HG03103 (cell line): ENCODE measurements around the gene LRRC7.
"Not testable (repeated sequence)": the region's sequence is repeated elsewhere in the genome, so short reads cannot be mapped to it uniquely, and the experiment has no call there.

Source experiments
- ATAC-seq: cut with Tn5 transposase; IDR thresholded peaks from one replicate; pipeline ENCODE4 v1.9.1; 2021; ENCODE audit warnings: low read depth; ENCODE audit not compliant: unreplicated experiment

Gene LRRC7

GRCh38 chr1:70024272-70024671 is 456.6 kb downstream of the LRRC7 start:
- ATAC-seq: no peak

- no peak for ATAC-seq
Observed at GRCh38 chr1:70025052-70025451, 457.3 kb downstream of the LRRC7 start.

- ATAC-seq: no peak
Observed at GRCh38 chr1:70025846-70026245, 458.1 kb downstream of the LRRC7 start.

- ATAC-seq: peak; percentile 69
Observed at GRCh38 chr1:70033266-70033873, 465.6 kb downstream of the LRRC7 start.

GRCh38 chr1:70033936-70034335 is 466.2 kb downstream of the LRRC7 start:
- ATAC-seq: no peak

GRCh38 chr1:70034403-70034802 is 466.7 kb downstream of the LRRC7 start:
- no peak for ATAC-seq

- no peak for ATAC-seq
Observed at GRCh38 chr1:70038025-70038424, 470.3 kb downstream of the LRRC7 start.

- no peak for ATAC-seq
Observed at GRCh38 chr1:70039485-70039884, 471.8 kb downstream of the LRRC7 start.

GRCh38 chr1:70041317-70042045 is 473.8 kb downstream of the LRRC7 start:
- ATAC-seq: peak; percentile 18

- ATAC-seq: peak; percentile 52
Observed at GRCh38 chr1:70042090-70042731, 474.5 kb downstream of the LRRC7 start.

GRCh38 chr1:70043804-70044203 is 476.1 kb downstream of the LRRC7 start:
- no peak for ATAC-seq

GRCh38 chr1:70044832-70045231 is 477.1 kb downstream of the LRRC7 start:
- no peak for ATAC-seq

- not testable (repeated sequence) for ATAC-seq
Observed at GRCh38 chr1:70045581-70045980, 477.9 kb downstream of the LRRC7 start.

GRCh38 chr1:70048336-70049094 is 480.8 kb downstream of the LRRC7 start:
- ATAC-seq: no peak

GRCh38 chr1:70051926-70052325 is 484.2 kb downstream of the LRRC7 start:
- ATAC-seq: no peak

GRCh38 chr1:70057500-70057899 is 489.8 kb downstream of the LRRC7 start:
- no peak for ATAC-seq

GRCh38 chr1:70061231-70061630 is 493.5 kb downstream of the LRRC7 start:
- no peak for ATAC-seq

- no peak for ATAC-seq
Observed at GRCh38 chr1:70063861-70064260, 496.1 kb downstream of the LRRC7 start.

- ATAC-seq: no peak
Observed at GRCh38 chr1:70066711-70067110, 499.0 kb downstream of the LRRC7 start.

- ATAC-seq: no peak
Observed at GRCh38 chr1:70071601-70072000, 503.9 kb downstream of the LRRC7 start.

GRCh38 chr1:70072231-70072751 is 504.6 kb downstream of the LRRC7 start:
- ATAC-seq: no peak
